K562 (cell line): ENCODE results near the gene TXNIP. TPM values are rescaled to one million over a fixed set of nuclear protein-coding genes. Genes with fewer than 3 reads are reported as not detected.

Experiments used
- ARID3B ChIP-seq: fragments of 250-450 bp; sonication (Bioruptor Pico); IDR thresholded peaks from 2 replicates; pipeline ENCODE4 v1.4.0; 2020; ENCODE audit warnings: borderline replicate concordance
- E4F1 ChIP-seq: fragments of 250-450 bp; sonication (Bioruptor Pico); IDR thresholded peaks from 2 replicates; pipeline ENCODE4 v1.5.0; 2021; ENCODE audit warnings: mild to moderate bottlenecking, borderline replicate concordance
- PBX2 ChIP-seq, 2 experiments: IDR thresholded peaks in 1 of 2; conservative IDR thresholded peaks in 1 of 2; 2 replicates each; pipeline ENCODE4 v1.6.1; 2016; ENCODE audit warnings: low read depth in 2 of 2, mild to moderate bottlenecking in 1 of 2, missing compliant biosample characterization in 1 of 2, missing genetic modification characterization in 1 of 2, moderate library complexity in 1 of 2
- SMARCE1 ChIP-seq: fragments of 450-650 bp; IDR thresholded peaks from 2 replicates; pipeline ENCODE4 v1.7.1; 2016; ENCODE audit warnings: mild to moderate bottlenecking
- TCF7L2 ChIP-seq: fragments of 150-350 bp; IDR thresholded peaks from 2 replicates; pipeline ENCODE4 v1.6.1; 2016; ENCODE audit warnings: low read depth, mild to moderate bottlenecking, low read length, moderate library complexity
- USF1 ChIP-seq: sonication (generic); formaldehyde crosslinking; IDR thresholded peaks from 2 replicates; pipeline ENCODE4 v1.9.0; 2022; ENCODE audit warnings: mild to moderate bottlenecking, missing genetic modification reagents
- ZNF318 ChIP-seq, 2 experiments: fragments of 450-650 bp; IDR thresholded peaks; 2 replicates each; pipeline ENCODE4 v1.6.1; 2016; ENCODE audit warnings: mild to moderate bottlenecking in 2 of 2, borderline replicate concordance in 1 of 2, low read depth in 1 of 2, moderate library complexity in 1 of 2
- ZNF766 ChIP-seq: fragments of 200-800 bp; sonication (Bioruptor generic); conservative IDR thresholded peaks from 2 replicates; pipeline ENCODE4 v1.6.1; 2016; ENCODE audit warnings: missing genetic modification characterization, missing compliant biosample characterization
- polyA plus RNA-seq, 8 experiments: library from polyadenylated mRNA; depleted of rRNA in 4 of 8; stranded (reverse) in 5 of 8; unstranded in 3 of 8; fragments of >200 nt; fragmentation: Nextera tagmentation in 2 of 8; fragmentation: Illumina TruSeq in 1 of 8; extraction: Ambion mirVana in 2 of 8; extraction: Trizol in 1 of 8; gene quantifications; 2 replicates each; pipeline versions ENCODE4 v1.2.1 to v1.2.3, GENCODE V29; 2011 to 2014; ENCODE audit warnings: inconsistent platforms in 1 of 8, missing spikeins in 1 of 8
- total RNA-seq, 7 experiments: library from RNA; depleted of rRNA in 6 of 7; stranded (reverse); fragments of >200 nt in 6 of 7; fragmentation: Illumina TruSeq in 2 of 7; extraction: Trizol in 2 of 7; gene quantifications; 2 replicates each; pipeline versions ENCODE4 v1.2.1 to v1.2.3, GENCODE V29; 2011 to 2021; ENCODE audit warnings: low replicate concordance in 1 of 7

The TXNIP gene
- total and polyA plus RNA-seq, 9 of the 15 experiments (the other 6 are each of a cell fraction or from before 2014, with no cell fraction given), result 120 to 499 (median 257) TPM

- TF ChIP-seq TCF7L2 (no peak), ARID3B (CRISPR knock-in tag) (no peak), PBX2 (CRISPR knock-in tag; IDR thresholded peaks at IDR 0.05; ENCODE audit: low read depth) (no peak), PBX2 (tag; conservative IDR thresholded peaks at IDR 0.05; ENCODE audit: low read depth) (0 out of 2 replicates have a peak, but pooled peaks have one; percentile 5), ZNF318 (IDR thresholded peaks at IDR 0.05; ENCODE audit: borderline replicate concordance in 1 of 2, low read depth in 1 of 2) (peak in 1 of 2 experiments; percentile 91; a peak in 2 of 4 replicates), USF1 (CRISPR knock-in tag) (no peak), SMARCE1 (peak; percentile 66; the same call in 1 of the 2 replicates), ZNF766 (no peak; the same call in 1 of the 2 replicates), E4F1 (no peak)
Measured at GRCh38 chr1:145978854-145979745, 17.3 kb downstream of the TXNIP start (continued).
